ENCODE results near the gene SEPTIN8.

Gene SEPTIN8

DNA sequence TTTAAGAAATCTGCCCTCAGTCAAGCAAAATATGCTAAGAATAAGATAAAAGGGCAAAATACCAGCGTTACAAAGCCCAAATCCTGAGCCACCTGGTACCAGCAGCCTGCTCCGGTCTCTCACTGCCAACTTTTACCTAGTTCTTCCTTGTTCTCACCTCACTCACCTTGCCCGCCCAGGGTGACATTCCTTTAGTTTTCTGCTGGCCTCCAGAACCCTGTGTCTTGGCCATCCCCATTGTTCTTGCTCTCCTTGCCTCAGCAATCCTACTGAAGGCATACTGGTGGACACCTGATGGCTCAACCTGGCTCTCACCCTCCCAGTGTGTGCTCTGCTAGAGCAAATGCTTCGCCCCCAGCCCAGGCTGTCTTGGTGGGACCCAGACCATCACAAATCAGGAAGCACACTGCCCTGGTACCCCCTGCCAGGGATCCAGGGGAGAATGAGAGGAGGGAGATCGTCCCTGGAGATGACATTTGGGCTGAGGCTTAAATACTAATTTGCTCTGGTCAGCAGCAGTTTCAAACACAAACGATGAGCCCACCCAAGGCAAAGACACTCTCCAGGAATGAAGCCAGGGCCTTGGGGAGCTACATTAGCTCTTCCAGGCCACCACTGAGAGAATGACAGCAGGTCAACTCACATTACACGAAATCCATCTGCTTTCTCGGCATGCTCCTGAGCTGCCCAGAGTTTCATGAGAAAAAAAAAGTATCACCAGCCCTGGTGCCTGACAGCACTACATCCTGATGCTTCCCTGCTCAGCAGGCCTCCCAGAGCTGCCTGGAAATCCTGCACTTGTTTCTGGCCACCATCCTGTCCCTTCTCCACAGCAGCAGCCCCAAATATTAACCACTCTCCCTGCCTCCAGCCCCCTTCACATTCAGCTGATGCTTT, 12.2 kb upstream of the SEPTIN8 start:
- Histone ChIP-seq H3F3A (ENCODE audit: low read depth) (no peaks in the 10 kb centered on the region), H3K4me3 (ENCODE audit: low read length, poor library complexity, severe bottlenecking) (no peak overlapping the region), H3K4me1 (ENCODE audit: insufficient read depth, low read length, poor library complexity, severe bottlenecking) (no peaks in the 10 kb centered on the region), H3K27me3 (ENCODE audit: insufficient read depth, low read length, poor library complexity, severe bottlenecking) (no peaks in the 10 kb centered on the region), H4K20me1 (ENCODE audit: insufficient read depth, low read length, poor library complexity, severe bottlenecking) (no peaks in the 10 kb centered on the region), H2AFZ (ENCODE audit: low read length) (no peak overlapping the region), H3K79me2 (ENCODE audit: insufficient read depth, low read length) (no peaks in the 10 kb centered on the region), H3K36me3 (ENCODE audit: insufficient read depth, low read length) (no peaks in the 10 kb centered on the region), H3K9ac (ENCODE audit: low read depth, low read length, poor library complexity, severe bottlenecking) (no peak overlapping the region), H3K9me2 (replicated peaks; ENCODE audit: low read depth, low read length) (no peaks in the 10 kb centered on the region), H3K4me2 (ENCODE audit: low read depth, low read length, poor library complexity, severe bottlenecking) (no peak overlapping the region), H3K9me3 (ENCODE audit: insufficient read depth, low read depth, low read length) (no peaks in the 10 kb centered on the region)
- no peak for TF ChIP-seq EZH2phosphoT487 (IDR thresholded peaks at IDR 0.05; ENCODE audit: borderline replicate concordance)
- TF ChIP-seq, protein P1, sequence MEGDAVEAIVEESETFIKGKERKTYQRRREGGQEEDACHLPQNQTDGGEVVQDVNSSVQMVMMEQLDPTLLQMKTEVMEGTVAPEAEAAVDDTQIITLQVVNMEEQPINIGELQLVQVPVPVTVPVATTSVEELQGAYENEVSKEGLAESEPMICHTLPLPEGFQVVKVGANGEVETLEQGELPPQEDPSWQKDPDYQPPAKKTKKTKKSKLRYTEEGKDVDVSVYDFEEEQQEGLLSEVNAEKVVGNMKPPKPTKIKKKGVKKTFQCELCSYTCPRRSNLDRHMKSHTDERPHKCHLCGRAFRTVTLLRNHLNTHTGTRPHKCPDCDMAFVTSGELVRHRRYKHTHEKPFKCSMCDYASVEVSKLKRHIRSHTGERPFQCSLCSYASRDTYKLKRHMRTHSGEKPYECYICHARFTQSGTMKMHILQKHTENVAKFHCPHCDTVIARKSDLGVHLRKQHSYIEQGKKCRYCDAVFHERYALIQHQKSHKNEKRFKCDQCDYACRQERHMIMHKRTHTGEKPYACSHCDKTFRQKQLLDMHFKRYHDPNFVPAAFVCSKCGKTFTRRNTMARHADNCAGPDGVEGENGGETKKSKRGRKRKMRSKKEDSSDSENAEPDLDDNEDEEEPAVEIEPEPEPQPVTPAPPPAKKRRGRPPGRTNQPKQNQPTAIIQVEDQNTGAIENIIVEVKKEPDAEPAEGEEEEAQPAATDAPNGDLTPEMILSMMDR (conservative IDR thresholded peaks at IDR 0.05; ENCODE audit: low read length) = no peak

DNA sequence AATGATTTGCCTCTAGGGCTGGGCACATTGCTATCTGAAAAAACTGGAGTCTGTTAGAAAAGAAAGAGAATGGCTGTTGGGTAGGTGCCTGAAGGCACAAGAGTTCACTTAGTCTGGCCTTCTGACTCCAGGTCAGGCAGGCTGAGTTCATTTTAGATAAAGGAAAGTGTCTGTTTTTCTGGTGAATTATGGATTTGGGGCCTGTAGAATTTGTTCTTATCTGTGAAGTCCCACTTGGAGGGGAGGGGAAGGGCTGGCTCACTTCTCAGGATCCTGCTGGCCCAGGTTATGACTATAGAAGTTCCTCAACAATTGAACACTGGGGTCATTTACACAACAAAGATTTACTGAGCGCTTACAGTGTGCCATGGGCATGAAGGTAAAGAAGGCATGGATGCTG, 11.5 kb upstream of the SEPTIN8 start:
- no peak overlapping the region for H3K4me2 ChIP-seq (ENCODE audit: low read depth, low read length, poor library complexity, severe bottlenecking)
- TF ChIP-seq, protein P1 (conservative IDR thresholded peaks at IDR 0.05; ENCODE audit: low read length) = no peak
- TF ChIP-seq EZH2phosphoT487 (IDR thresholded peaks at IDR 0.05; ENCODE audit: borderline replicate concordance) = no peak
- H3K9me3 ChIP-seq (ENCODE audit: insufficient read depth, low read depth, low read length) = no peaks in the 10 kb centered on the region
- H3K4me3 ChIP-seq (ENCODE audit: low read length, poor library complexity, severe bottlenecking) = no peak overlapping the region
- H2AFZ ChIP-seq (ENCODE audit: low read length) = no peak overlapping the region
- H3K9ac ChIP-seq (ENCODE audit: low read depth, low read length, poor library complexity, severe bottlenecking) = no peak overlapping the region
- no peaks in the 10 kb centered on the region for H4K20me1 ChIP-seq (ENCODE audit: insufficient read depth, low read length, poor library complexity, severe bottlenecking)
- no peaks in the 10 kb centered on the region for H3K79me2 ChIP-seq (ENCODE audit: insufficient read depth, low read length)
- no peaks in the 10 kb centered on the region for H3K27me3 ChIP-seq (ENCODE audit: insufficient read depth, low read length, poor library complexity, severe bottlenecking)
- no peaks in the 10 kb centered on the region for H3K4me1 ChIP-seq (ENCODE audit: insufficient read depth, low read length, poor library complexity, severe bottlenecking)
- H3K9me2 ChIP-seq (replicated peaks; ENCODE audit: low read depth, low read length) = no peaks in the 10 kb centered on the region
- no peaks in the 10 kb centered on the region for H3F3A ChIP-seq (ENCODE audit: low read depth)
- no peaks in the 10 kb centered on the region for H3K36me3 ChIP-seq (ENCODE audit: insufficient read depth, low read length)

DNA sequence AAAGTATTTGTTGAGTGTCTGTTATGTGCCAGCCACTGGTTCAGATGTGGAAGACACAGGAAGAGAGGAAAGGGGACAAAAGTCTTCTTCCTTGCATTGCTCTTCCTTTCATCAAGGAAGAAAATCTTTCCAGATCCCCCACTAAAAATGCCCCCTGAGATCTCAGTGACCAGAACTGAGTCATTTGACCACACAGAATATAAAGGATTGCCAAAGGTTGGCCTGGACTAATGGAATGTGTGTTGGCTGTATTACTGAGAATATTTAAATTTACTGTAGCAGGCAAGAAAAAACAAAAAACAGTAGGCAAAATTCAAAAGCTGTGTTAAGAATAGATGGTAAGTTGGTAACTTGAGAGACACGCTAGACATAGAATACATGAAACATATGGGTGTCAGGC, 10.0 kb upstream of the SEPTIN8 start:
- no peaks in the 10 kb centered on the region for H3K36me3 ChIP-seq (ENCODE audit: insufficient read depth, low read length)
- no peak overlapping the region for H3K9ac ChIP-seq (ENCODE audit: low read depth, low read length, poor library complexity, severe bottlenecking)
- H3K9me2 ChIP-seq (replicated peaks; ENCODE audit: low read depth, low read length) = no peaks in the 10 kb centered on the region
- no peak for TF ChIP-seq EZH2phosphoT487 (IDR thresholded peaks at IDR 0.05; ENCODE audit: borderline replicate concordance)
- TF ChIP-seq, protein P1 (conservative IDR thresholded peaks at IDR 0.05; ENCODE audit: low read length) = no peak
- no peaks in the 10 kb centered on the region for H4K20me1 ChIP-seq (ENCODE audit: insufficient read depth, low read length, poor library complexity, severe bottlenecking)
- H3K79me2 ChIP-seq (ENCODE audit: insufficient read depth, low read length) = no peaks in the 10 kb centered on the region
- H3K4me1 ChIP-seq (ENCODE audit: insufficient read depth, low read length, poor library complexity, severe bottlenecking) = no peaks in the 10 kb centered on the region
- H2AFZ ChIP-seq (ENCODE audit: low read length) = no peak overlapping the region
- no peaks in the 10 kb centered on the region for H3K9me3 ChIP-seq (ENCODE audit: insufficient read depth, low read depth, low read length)
- H3K27me3 ChIP-seq (ENCODE audit: insufficient read depth, low read length, poor library complexity, severe bottlenecking) = no peaks in the 10 kb centered on the region
- no peak overlapping the region for H3K4me2 ChIP-seq (ENCODE audit: low read depth, low read length, poor library complexity, severe bottlenecking)
- no peak overlapping the region for H3K4me3 ChIP-seq (ENCODE audit: low read length, poor library complexity, severe bottlenecking)
- no peaks in the 10 kb centered on the region for H3F3A ChIP-seq (ENCODE audit: low read depth)
